Right renal cortex interstitium (tissue), 3 donors: Measurements from ENCODE around the gene LTB4R2. TPM values are rescaled to one million over a fixed set of nuclear protein-coding genes. Genes with fewer than 3 reads are reported as not detected.
A peak's percentile ranks its signal among the peaks of the same experiment; 100 is the strongest.

ENCODE experiments used
- DNase-seq, 3 donors: peaks; one replicate each; pipeline ENCODE4 v3.0.0-alpha.2; 2013; ENCODE audit warnings: low read depth in 3 of 3, low spot score in 2 of 3
- polyA plus RNA-seq, 3 donors: library from polyadenylated mRNA; unstranded; fragments of 120-200 nt; gene quantifications; one replicate each; pipeline ENCODE4 v1.2.1, GENCODE V29; 2013; ENCODE audit not compliant: insufficient read length in 3 of 3

LTB4R2 gene
- polyA plus RNA-seq, result 1 to 10 TPM; 1.8 to 2.2 (median 1.9) TPM

- DNase-seq, result no peak
Observed at GRCh38 chr14:24309538-24310264, at the start of gene LTB4R2. TSS of gene LTB4R2 (plus strand) at chr14:24310140. CDS start at chr14:24310665, 525 bp downstream.

DNA sequence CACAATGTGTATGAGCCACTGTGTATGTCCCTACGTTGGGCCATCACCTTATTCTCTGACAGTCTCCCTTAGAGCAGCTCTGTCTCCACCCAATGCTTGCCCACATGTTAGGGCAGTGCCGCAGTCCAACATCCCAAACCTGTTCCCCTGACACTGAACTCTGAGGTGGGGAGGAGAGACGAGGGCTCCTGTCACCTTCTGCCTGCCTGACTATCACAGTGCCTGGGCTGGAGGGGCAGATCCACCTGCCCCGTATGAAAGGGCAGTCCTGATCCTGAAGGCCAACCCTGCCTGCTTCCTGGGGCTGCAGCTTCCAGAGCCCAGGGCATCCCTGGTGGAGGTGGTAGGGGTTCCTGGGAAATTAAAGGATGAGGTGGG is 49.2 kb upstream of the LTB4R2 start:
- DNase-seq, result no peak

- DNase-seq, result no peak
Observed at GRCh38 chr14:24261256-24261968, 48.5 kb upstream of the LTB4R2 start.

DNA sequence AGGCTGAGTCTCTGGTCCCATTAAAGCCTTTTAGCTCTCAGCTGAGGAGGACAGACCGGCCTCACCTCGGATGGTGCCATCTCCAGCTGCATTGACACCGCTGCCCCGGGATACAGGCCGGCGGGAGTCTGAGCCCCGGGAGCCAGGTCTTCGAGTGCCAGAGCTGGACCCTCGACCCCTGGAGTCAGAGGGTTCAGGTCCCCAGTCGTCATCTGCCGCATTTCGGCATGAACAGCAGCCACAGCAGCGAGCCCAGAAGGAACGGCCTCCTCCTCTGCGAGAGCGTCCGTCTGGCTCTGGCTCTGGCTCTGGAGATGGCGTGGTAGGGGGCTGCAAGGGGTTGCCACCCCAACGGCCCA is 48.0 kb upstream of the LTB4R2 start:
- DNase-seq, result no peak

DNA sequence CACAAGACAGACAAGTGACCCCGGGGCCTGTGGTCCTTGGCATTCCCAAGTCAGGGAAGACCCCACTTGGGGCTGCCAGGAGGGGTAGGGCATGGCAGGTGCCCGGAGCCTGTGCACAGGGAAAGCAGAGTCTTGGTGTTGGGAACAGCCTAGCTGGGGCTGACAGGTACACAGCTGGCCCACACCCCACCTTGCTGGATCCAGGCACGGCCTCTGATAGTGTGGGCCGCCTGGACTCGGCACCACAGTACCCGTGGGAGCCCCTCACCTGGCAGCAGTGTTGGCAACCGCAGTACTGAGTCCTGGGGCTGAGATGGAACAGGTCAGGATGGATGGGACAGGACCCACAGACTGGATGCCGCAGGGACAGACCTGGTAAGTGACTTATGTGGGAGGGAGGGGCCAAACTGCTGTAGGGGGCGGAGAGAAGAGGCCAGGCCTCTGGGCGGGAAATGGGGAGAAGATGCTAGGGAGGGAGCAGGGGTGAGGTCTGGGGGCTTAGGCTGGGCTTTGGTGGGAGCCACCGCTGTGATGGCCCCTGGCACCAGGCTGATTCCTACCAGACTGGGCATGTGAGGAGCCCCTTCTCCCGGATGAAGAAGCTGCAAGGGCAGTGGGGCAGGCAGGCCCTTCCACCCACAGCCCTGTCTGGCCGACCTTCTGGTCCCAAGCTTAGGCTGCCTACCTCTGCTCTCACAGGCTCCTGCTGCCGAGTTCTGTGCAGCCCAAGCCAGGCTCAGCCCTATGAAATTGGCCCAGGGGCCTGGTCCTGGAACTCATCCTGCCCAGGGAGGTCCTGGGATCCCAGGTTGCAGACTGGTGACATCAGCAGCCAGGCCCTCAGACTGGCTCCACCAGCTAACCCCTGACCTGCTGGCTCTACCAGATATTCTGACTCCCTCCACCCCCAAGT is 46.9 kb upstream of the LTB4R2 start, which contains the start of gene TGM1:
TSS of gene TGM1 (minus strand) at position 357 of the 913 bp plus-strand sequence. CDS start 825 bp downstream, outside the sequence.
- no peak for DNase-seq

DNA sequence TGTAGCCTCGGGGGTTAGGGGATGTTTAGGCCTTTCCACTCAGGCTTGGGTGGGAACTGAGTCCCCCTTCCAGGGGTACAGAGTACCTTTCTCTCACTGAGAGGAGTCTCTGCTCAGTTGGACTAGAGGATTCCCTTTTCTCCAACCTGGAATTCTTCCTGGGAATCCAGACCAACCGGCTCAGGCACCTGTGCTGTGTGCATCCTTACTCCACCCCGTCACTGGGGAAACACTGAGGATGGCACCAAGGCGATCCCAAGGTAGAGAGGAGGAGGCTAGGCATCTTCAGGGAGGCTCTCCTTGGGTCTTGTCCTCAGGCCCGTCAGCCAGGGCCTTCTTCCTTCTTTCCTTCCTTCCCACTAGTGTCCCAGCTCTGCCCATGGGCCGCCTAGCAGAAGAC is 46.1 kb upstream of the LTB4R2 start:
- no peak for DNase-seq

DNA sequence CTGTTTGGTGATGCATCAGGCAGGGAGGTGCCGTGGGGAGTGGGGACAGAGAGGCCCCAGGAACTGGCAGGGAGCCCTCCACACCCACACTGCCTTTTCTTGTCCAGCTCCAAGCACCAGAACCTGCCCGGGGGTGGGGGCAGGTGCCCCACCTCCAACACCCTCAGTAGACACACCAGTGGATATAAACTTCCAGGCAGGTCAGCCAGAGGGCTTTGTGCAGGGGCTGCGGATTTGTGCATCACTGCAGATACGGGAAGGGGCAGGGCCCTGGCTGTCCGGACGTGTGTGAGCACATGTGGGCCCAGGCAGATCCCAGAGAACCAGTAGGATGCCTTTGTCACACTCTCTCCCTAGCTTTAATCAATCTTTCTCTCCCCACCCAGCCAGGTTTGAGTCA is 45.6 kb upstream of the LTB4R2 start:
- no peak for DNase-seq

DNA sequence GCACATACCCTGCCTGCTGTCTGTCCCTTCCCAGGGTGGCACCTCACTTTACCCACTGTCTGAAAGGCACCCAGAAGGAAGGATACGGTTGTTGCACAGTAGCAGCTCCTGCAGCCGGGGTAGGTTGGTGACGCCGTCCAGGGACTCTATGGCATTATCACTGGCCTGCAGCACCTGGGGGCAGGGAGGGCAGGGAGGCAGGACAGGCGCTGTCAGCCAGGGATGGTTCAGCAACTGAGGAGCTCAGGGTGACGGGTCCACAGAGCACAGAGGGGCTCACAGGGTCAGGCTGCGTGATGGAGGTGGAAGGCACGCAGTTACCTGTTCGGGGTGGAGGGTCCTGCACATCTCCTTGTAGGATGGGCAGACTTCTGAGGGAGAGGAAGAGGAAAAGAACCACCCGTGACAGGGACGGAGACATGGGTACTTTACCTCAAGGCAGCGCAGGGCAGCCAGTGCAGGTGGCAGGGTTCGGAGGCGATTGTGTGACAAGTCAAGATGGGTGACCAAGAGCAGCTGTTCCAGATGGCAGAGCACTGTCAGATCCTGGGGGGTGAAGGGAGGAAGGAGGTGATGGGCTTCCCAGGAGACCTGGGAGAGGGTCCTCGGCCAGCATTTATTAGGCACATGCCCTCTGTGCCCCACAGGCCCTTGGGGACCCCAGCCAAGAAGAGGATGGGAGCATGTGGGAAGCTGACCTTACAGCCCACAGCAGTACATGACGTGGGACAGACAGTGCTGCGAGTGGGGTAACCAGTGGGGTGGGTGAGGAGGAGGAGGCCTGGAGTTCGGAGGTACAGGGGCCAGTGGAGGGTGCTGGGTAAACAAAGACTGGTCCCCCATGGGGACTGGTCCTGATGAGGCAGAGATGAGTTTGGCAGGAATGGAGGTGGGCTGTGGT is 43.3 kb upstream of the LTB4R2 start:
- DNase-seq, result no peak

- DNase-seq, result no peak
Observed at GRCh38 chr14:24267516-24267915, 42.4 kb upstream of the LTB4R2 start.

- DNase-seq, result no peak
Observed at GRCh38 chr14:24268225-24268624, 41.7 kb upstream of the LTB4R2 start.

- no peak for DNase-seq
Observed at GRCh38 chr14:24269368-24269767, 40.6 kb upstream of the LTB4R2 start.

DNA sequence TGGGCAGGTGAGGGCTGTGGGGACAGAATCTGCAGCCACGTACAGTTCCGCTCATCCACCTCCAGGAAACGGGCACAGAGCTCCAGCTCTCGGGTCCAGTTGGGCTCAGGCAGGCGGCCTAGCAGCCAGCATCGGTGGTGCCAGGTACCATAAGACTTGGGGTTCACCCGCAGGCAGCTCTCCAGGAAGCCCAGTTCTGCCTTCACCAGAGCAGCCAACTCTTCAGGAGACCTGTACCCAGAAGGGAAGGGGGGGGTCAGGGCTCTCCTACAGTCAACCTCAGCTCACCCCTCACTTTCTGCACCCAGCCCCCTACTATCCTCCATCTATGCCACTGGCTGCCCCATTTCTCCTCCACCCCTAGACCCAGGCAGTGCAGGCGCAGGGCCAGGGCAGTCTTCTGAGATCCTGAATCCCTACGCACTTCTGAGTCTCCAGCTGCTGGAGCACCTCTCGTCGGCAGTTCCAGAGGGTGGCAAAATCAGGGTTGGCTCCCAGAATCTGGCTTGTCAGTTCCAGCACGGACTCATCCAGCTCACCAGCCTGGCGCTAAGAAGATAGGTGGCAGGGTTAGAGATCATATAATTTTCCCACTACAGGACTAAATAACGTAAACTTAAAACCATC is 39.9 kb upstream of the LTB4R2 start:
- no peak for DNase-seq

DNA sequence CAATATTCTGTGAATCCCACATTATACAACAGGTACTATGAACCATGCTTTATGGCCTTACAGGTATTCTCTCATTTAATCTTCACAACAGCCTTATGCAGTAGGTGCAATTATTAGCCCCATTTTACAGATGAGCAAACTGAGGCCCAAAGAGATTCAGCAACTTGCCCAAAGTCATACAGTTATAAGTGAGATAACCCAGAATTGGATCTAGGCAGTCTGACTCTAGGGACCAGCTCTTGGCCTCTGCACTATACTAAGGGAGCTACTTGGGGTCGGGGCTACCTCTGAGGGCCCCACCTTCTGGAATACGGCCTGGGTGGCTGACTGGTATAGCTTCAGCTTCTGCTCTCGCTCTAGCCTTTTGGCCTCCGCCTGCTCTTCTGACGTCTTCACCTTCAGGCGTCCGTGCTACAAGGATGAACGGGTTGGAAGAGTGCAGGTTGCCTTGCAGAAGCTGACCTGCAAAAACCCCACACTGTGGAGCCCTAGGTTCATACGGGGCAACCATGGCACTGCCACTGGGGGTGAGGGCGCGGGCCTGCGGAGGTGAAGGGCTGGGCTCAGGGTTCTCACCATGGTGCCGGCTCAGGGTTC is 39.3 kb upstream of the LTB4R2 start:
- DNase-seq, result no peak

DNA sequence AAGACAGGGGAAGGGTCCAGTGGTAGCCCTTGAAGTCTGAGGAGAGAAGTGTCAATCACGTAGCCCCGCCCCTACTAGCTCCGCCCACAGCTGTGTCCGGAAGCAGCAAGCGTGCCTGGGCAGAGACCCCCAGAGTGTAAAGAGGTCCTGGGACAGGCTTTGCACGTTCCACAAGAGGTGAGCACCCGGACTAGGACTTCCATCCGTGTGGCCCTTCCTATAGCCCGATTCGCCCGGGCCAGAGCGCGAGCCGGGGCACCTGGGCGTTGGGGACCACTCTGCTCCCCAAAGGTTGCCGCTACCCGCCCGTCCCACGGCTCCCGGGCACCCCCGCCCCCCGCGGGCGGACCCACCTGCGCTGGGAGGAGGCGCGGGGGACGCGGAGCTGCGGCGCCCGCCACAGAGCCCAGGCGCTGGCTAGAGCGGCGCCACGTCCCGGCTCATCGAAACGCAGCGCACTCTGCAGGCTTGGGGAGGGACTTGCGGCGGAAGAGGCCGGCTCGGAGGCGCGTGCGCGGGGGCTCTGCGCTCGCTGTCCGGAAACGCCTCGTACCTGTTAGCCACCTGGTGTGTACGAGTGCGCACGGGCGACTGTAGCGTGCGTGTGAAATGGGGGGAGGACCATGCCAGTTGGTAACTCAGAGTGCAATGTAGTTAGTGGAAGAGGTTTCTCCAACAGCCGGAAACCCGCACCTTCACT is 38.7 kb upstream of the LTB4R2 start, which contains the start of gene RABGGTA:
TSS of gene RABGGTA (minus strand) at position 464 of the 700 bp plus-strand sequence. CDS start 482 bp downstream, outside the sequence.
- DNase-seq, result peak; percentile 71 to 76 (median 74)

DNA sequence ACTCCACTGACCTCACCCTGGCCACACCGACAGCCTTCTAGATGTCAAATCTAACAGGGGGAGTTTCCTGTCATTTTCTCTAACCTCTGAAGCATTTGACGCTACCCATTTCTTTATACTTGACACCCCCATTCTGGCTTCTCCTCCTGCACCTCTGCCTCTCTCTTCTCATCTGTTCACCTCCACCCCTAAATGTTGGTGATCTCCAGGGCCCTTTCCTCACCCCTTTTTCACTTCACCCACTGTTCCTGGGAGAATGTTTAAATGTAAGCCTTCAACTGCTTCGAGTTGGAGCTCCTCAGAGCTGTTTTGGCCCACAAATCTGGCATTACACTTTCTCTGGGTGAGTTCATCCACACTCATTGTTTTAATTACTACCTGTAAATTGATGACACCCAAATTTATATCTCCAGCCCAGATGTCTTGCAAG is 38.1 kb upstream of the LTB4R2 start:
- DNase-seq, result no peak

DNA sequence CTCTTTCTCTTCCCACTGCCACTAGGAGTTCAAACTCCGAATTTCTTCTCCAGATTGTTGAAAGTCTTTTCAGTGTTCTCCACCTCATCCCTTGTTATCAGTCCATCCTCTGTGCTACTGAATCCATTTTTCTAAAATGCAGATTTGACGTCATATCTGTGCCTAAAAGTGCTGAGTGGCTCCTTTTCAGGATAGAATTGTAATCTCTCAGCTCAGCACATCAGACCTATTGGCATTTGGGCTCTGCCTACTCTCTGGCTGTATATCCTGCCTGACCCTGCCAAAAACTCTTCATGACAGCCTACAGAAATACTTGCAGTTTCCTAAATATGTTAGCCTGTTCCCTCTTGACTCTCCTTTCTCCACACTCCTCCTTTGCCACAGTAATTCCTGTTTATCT is 37.5 kb upstream of the LTB4R2 start:
- no peak for DNase-seq

GRCh38 chr14:24273422-24273998 is 36.4 kb upstream of the LTB4R2 start:
- no peak for DNase-seq

- DNase-seq, result no peak
Observed at GRCh38 chr14:24274101-24274543, 35.8 kb upstream of the LTB4R2 start.
